Esophagus squamous epithelium (tissue), 5 donors: ENCODE results near the gene PTPDC1. TPM values are rescaled to one million over a fixed set of nuclear protein-coding genes. Genes with fewer than 3 reads are reported as not detected.

Source experiments
- DNase-seq: peaks from one replicate; lab custom pipeline; 2025; lab: John Stamatoyannopoulos, UW
- H3K27ac ChIP-seq, 4 donors: fragments of 200-600 bp; sonication (generic); one replicate each; pipeline ENCODE4 v1.5.1; 2016 to 2019; ENCODE audit warnings: mild to moderate bottlenecking in 1 of 4
- H3K27me3 ChIP-seq, 4 donors: fragments of 200-600 bp; sonication (generic); 1 replicate in 3 of 4; 2 replicates in 1 of 4; pipeline versions ENCODE4 v1.5.1 to v1.6.0; 2017 to 2021; ENCODE audit warnings: antibody characterized with exemption in 1 of 4
- H3K36me3 ChIP-seq, 3 donors: fragments of 200-600 bp; sonication (generic); one replicate each; pipeline ENCODE4 v1.5.1; 2016 to 2019
- H3K4me1 ChIP-seq, 3 donors: fragments of 200-600 bp; sonication (generic); one replicate each; pipeline ENCODE4 v1.5.1; 2017 to 2019
- H3K4me3 ChIP-seq, 4 donors: fragments of 200-600 bp; sonication (generic); 1 replicate in 3 of 4; 2 replicates in 1 of 4; pipeline ENCODE4 v1.5.1; 2016 to 2019; ENCODE audit warnings: mild to moderate bottlenecking in 2 of 4, moderate library complexity in 1 of 4
- H3K9me3 ChIP-seq, 3 donors: fragments of 200-600 bp; sonication (generic); one replicate each; pipeline ENCODE4 v1.5.1; 2016 to 2019
- CTCF ChIP-seq, 6 experiments: fragments of 450-650 bp in 4 of 6; fragments of 200-600 bp in 2 of 6; sonication (generic) in 2 of 6; IDR thresholded peaks; one replicate each; pipeline ENCODE4 v1.5.1; 2016 to 2019; ENCODE audit warnings: antibody characterized with exemption in 6 of 6, mild to moderate bottlenecking in 4 of 6, moderate library complexity in 4 of 6
- POLR2A ChIP-seq, 4 donors: fragments of 450-650 bp; IDR thresholded peaks; one replicate each; pipeline ENCODE4 v1.6.1; 2017; ENCODE audit warnings: antibody characterized with exemption in 4 of 4, mild to moderate bottlenecking in 4 of 4, moderate library complexity in 3 of 4
- WGBS, 2 donors: methylation state at CpG; one replicate each; pipeline ENCODE4 v1.1.5; 2018; 5-methylcytosine and 5-hydroxymethylcytosine counted together
- intact Hi-C: fragments of 100-400 bp; cut with DNase I; formaldehyde crosslinking; loops from one replicate; pipeline ENCODE4 v1.15.0; 2022
- total RNA-seq, 4 donors: library from RNA; depleted of rRNA; stranded (reverse); fragments of >200 nt; gene quantifications; one replicate each; pipeline ENCODE4 v1.1.0, GENCODE V29; 2016
- donor health status: DM: yes; HTN: yes; CAD: no.

The PTPDC1 gene
- total RNA-seq, 4 donors from 2014 or later, result 2.1 to 8.2 (median 3.3) TPM

- Histone ChIP-seq H3K9me3 (no peaks in the 10 kb centered on the region), H3K4me1 (peaks cover 0 to 29% (median 5%) of the 10 kb centered on the region in 3 donors), H3K27ac (no peak overlapping the region), H3K36me3 (peaks cover 0 to 16% (median 0%) of the 10 kb centered on the region in 3 donors), H3K4me3 (no peak overlapping the region), H3K27me3 (no peaks in the 10 kb centered on the region)
- DNase-seq, result no peak
- intact Hi-C loops, result no loop called here
- TF ChIP-seq CTCF (IDR thresholded peaks at IDR 0.05) (no peak), POLR2A (IDR thresholded peaks at IDR 0.05) (no peak)
- 78 to 95% methylated on average over 2 of the region's 2 CpGs for WGBS, 2 donors
Observed at GRCh38 chr9:94100152-94100879, 16.1 kb downstream of the PTPDC1 start.

- Histone ChIP-seq H3K27ac (no peak overlapping the region), H3K27me3 (no peaks in the 10 kb centered on the region), H3K36me3 (peaks cover 0 to 16% (median 0%) of the 10 kb centered on the region in 3 donors), H3K4me1 (peaks cover 0 to 19% (median 5%) of the 10 kb centered on the region in 3 donors), H3K9me3 (no peaks in the 10 kb centered on the region), H3K4me3 (no peak overlapping the region)
- TF ChIP-seq CTCF (IDR thresholded peaks at IDR 0.05), result no peak
- no peak for DNase-seq
- 91 to 97% methylated on average over 5 to 7 of the region's 7 CpGs for WGBS, 2 donors
- intact Hi-C loops, result no loop called here
Observed at GRCh38 chr9:94101162-94101853, 17.0 kb downstream of the PTPDC1 start.

GRCh38 chr9:94108584-94108983 is 24.3 kb downstream of the PTPDC1 start:
- no peaks in the 10 kb centered on the region for H3K27me3 ChIP-seq
- no peak for DNase-seq
- intact Hi-C loops, result no loop called here
- H3K27ac ChIP-seq, result peak overlapping the region in 1 of 4 donors; percentile 39
- TF ChIP-seq POLR2A (IDR thresholded peaks at IDR 0.05) (no peak), CTCF (IDR thresholded peaks at IDR 0.05) (no peak)
- H3K4me1 ChIP-seq, result peaks cover 0 to 7% (median 0%) of the 10 kb centered on the region in 3 donors
- no peaks in the 10 kb centered on the region for H3K9me3 ChIP-seq
- WGBS, 2 donors, result 0 to 31% methylated on average over 2 to 3 of the region's 3 CpGs
- H3K36me3 ChIP-seq, result no peaks in the 10 kb centered on the region
- H3K4me3 ChIP-seq, result no peak overlapping the region

GRCh38 chr9:94110821-94111252 is 26.6 kb downstream of the PTPDC1 start:
- no peaks in the 10 kb centered on the region for H3K27me3 ChIP-seq
- H3K27ac ChIP-seq, result no peak overlapping the region
- intact Hi-C loops, result no loop called here
- WGBS, 2 donors, result 55 to 62% methylated on average over 3 of the region's 3 CpGs
- H3K4me3 ChIP-seq, result no peak overlapping the region
- H3K36me3 ChIP-seq, result no peaks in the 10 kb centered on the region
- no peaks in the 10 kb centered on the region for H3K9me3 ChIP-seq
- TF ChIP-seq POLR2A (IDR thresholded peaks at IDR 0.05) (no peak), CTCF (IDR thresholded peaks at IDR 0.05) (no peak)
- no peak for DNase-seq
- H3K4me1 ChIP-seq, result peaks cover 0 to 7% (median 0%) of the 10 kb centered on the region in 3 donors

GRCh38 chr9:94111446-94111845 is 27.2 kb downstream of the PTPDC1 start:
- H3K27me3 ChIP-seq, result no peaks in the 10 kb centered on the region
- peaks cover 0 to 7% (median 0%) of the 10 kb centered on the region in 3 donors for H3K4me1 ChIP-seq
- no peaks in the 10 kb centered on the region for H3K36me3 ChIP-seq
- intact Hi-C loops, result no loop called here
- DNase-seq, result no peak
- TF ChIP-seq CTCF (IDR thresholded peaks at IDR 0.05), result no peak
- no peak for TF ChIP-seq POLR2A (IDR thresholded peaks at IDR 0.05)
- H3K9me3 ChIP-seq, result no peaks in the 10 kb centered on the region
- WGBS, 2 donors, result 71 to 84% methylated on average over 2 of the region's 2 CpGs
- H3K27ac ChIP-seq, result no peak overlapping the region
- no peak overlapping the region for H3K4me3 ChIP-seq
